K562 (cell line): ENCODE measurements around the gene STON1. TPM values are rescaled to one million over a fixed set of nuclear protein-coding genes. Genes with fewer than 3 reads are reported as not detected.

ENCODE experiments used
- ATAC-seq: fragments of 200-7000 bp; cut with Tn5 transposase; 3 replicates; pipeline ENCODE4 v1.9.1; 2020; ENCODE audit warnings: moderate library complexity
- BruUV-seq: library from RNA; stranded (reverse); fragments of 400-500 nt; replicated peaks from 2 replicates; lab custom pipeline; 2021; lab: Mats Ljungman, UMichigan
- CTCF ChIA-PET: fragments of 300-600 bp; formaldehyde crosslinking; extraction: SDS; loops from one replicate; lab custom pipeline; 2021; ENCODE audit warnings: low intra/inter-chr PET ratio; lab: Yijun Ruan, JAX
- POLR2A ChIA-PET: fragments of 300-600, 350-650 bp; sonication (Branson Sonifier 250); formaldehyde crosslinking; extraction: SDS; loops from one replicate; lab custom pipeline; 2021; ENCODE audit warnings: antibody characterized with exemption, inconsistent platforms; lab: Yijun Ruan, JAX
- DNase-seq, 4 experiments: peaks; one replicate each; pipeline versions ENCODE4 v3.0.0 to v3.0.0-alpha.2; 2011 to 2018; ENCODE audit warnings: low spot score in 3 of 4, mixed read lengths in 3 of 4; ENCODE audit errors: extremely low read depth in 1 of 4
- FAIRE-seq: peaks from 2 replicates; lab custom pipeline; 2011; peaks lifted over from hg19 to GRCh38; lab: Jason Lieb, UNC
- H2AFZ ChIP-seq: 2 replicates; pipeline ENCODE4 v1.6.0; 2011; ENCODE audit warnings: low read depth, low read length, control low read depth, inconsistent platforms
- H3K27ac ChIP-seq: fragments of 200-600 bp; 3 replicates; pipeline ENCODE4 v1.8.0; 2011; ENCODE audit warnings: low read depth, mild to moderate bottlenecking, control low read depth, inconsistent platforms, low read length, moderate library complexity, mixed read lengths; ENCODE audit errors: extremely low read depth
- H3K27me3 ChIP-seq, 2 experiments: fragments of 300-600 bp in 1 of 2; 2 replicates in 1 of 2; 3 replicates in 1 of 2; pipeline versions ENCODE4 v1.6.0 to v1.8.0; 2011; ENCODE audit warnings: inconsistent platforms in 2 of 2, low read length in 2 of 2, mild to moderate bottlenecking in 1 of 2, mixed read lengths in 1 of 2, moderate library complexity in 1 of 2; ENCODE audit not compliant: control insufficient read depth in 2 of 2, insufficient read depth in 2 of 2
- H3K36me3 ChIP-seq: fragments of 300-600 bp; 3 replicates; pipeline ENCODE4 v1.8.0; 2011; ENCODE audit warnings: mild to moderate bottlenecking, low read length, inconsistent platforms; ENCODE audit not compliant: control insufficient read depth, insufficient read depth
- H3K4me1 ChIP-seq, 2 experiments: fragments of 200-600 bp in 1 of 2; replicated peaks in 1 of 2; 2 replicates in 1 of 2; 3 replicates in 1 of 2; pipeline versions ENCODE4 v1.5.1 to v1.8.0; 2011; ENCODE audit warnings: inconsistent platforms in 2 of 2, low read length in 2 of 2, mild to moderate bottlenecking in 1 of 2, mixed read lengths in 1 of 2, moderate library complexity in 1 of 2; ENCODE audit not compliant: control insufficient read depth in 2 of 2, insufficient read depth in 2 of 2
- H3K4me2 ChIP-seq: 2 replicates; pipeline ENCODE4 v1.6.1; 2011; ENCODE audit warnings: low read length, control low read depth, inconsistent platforms, mixed read lengths; ENCODE audit not compliant: insufficient read depth
- H3K4me3 ChIP-seq: fragments of 200-600 bp; sonication (generic), shearing (Covaris generic); 2 replicates; pipeline ENCODE4 v1.5.1; 2016; ENCODE audit warnings: control low read depth, inconsistent platforms
- H3K79me2 ChIP-seq: fragments of 200-600 bp; 3 replicates; pipeline ENCODE4 v1.8.0; 2011; ENCODE audit warnings: low read length, inconsistent platforms; ENCODE audit not compliant: control insufficient read depth, insufficient read depth
- H3K9ac ChIP-seq, 2 experiments: 2 replicates each; pipeline versions ENCODE4 v1.6.0 to v1.6.1; 2011; ENCODE audit warnings: low read depth in 2 of 2, low read length in 2 of 2, control low read depth in 1 of 2, inconsistent platforms in 1 of 2, mild to moderate bottlenecking in 1 of 2, mixed read lengths in 1 of 2; ENCODE audit not compliant: insufficient read depth in 1 of 2
- H3K9me1 ChIP-seq: one replicate; pipeline ENCODE4 v1.6.0; 2011; ENCODE audit warnings: inconsistent platforms, mild to moderate bottlenecking, low read length, moderate library complexity; ENCODE audit not compliant: control insufficient read depth, insufficient read depth
- H3K9me3 ChIP-seq: replicated peaks from 2 replicates; pipeline ENCODE4 v1.5.1; 2011; ENCODE audit warnings: low read depth, low read length, inconsistent platforms; ENCODE audit not compliant: control insufficient read depth, insufficient read depth
- H4K20me1 ChIP-seq: replicated peaks from 2 replicates; pipeline ENCODE4 v1.6.1; 2011; ENCODE audit warnings: low read length, inconsistent platforms, mixed read lengths; ENCODE audit not compliant: control insufficient read depth, insufficient read depth
- ELF2 ChIP-seq: fragments of 250-450 bp; sonication (Bioruptor Pico); IDR thresholded peaks from 2 replicates; pipeline ENCODE4 v1.5.0; 2021; ENCODE audit warnings: mild to moderate bottlenecking
- GMEB1 ChIP-seq: fragments of 250-450 bp; sonication (Bioruptor Pico); IDR thresholded peaks from 2 replicates; pipeline ENCODE4 v1.4.0; 2020; ENCODE audit warnings: mild to moderate bottlenecking
- MAFK ChIP-seq: IDR thresholded peaks from 2 replicates; pipeline ENCODE4 v1.6.1; 2011; ENCODE audit warnings: low read length, improper control_type of control experiment
- MLX ChIP-seq, 2 experiments: fragments of 450-650 bp in 1 of 2; sonication (generic) in 1 of 2; formaldehyde crosslinking; conservative IDR thresholded peaks; 2 replicates each; pipeline versions ENCODE4 v1.4.0 to v1.8.1; 2020 to 2022; ENCODE audit warnings: mild to moderate bottlenecking in 1 of 2, missing genetic modification reagents in 1 of 2
- SMAD4 ChIP-seq: fragments of 250-450 bp; sonication (Bioruptor Pico); conservative IDR thresholded peaks from 2 replicates; pipeline ENCODE4 v1.8.0; 2021; ENCODE audit warnings: inconsistent platforms, mild to moderate bottlenecking, moderate library complexity
- ZNF324 ChIP-seq: fragments of 250-450 bp; sonication (Bioruptor Pico); IDR thresholded peaks from 2 replicates; pipeline ENCODE4 v1.4.0; 2020; ENCODE audit warnings: mild to moderate bottlenecking
- ZZZ3 ChIP-seq: fragments of 450-650 bp; IDR thresholded peaks from 2 replicates; pipeline ENCODE4 v1.6.1; 2016; ENCODE audit warnings: antibody characterized with exemption, mild to moderate bottlenecking, moderate library complexity
- WGBS: fragments of 100-300 bp; shearing (Covaris generic); methylation state at CpG from one replicate; pipeline ENCODE4 v1.1.6; 2016; ENCODE audit warnings: low coverage, mixed read lengths; ENCODE audit not compliant: insufficient coverage; ENCODE audit errors: missing lambda C conversion rate; 5-methylcytosine and 5-hydroxymethylcytosine counted together
- in situ Hi-C: fragments of 300-500 bp; cut with MboI; formaldehyde crosslinking; loops from 4 replicates; pipeline ENCODE4 v1.15.0; 2018; ENCODE audit warnings: inconsistent platforms, mixed read lengths
- intact Hi-C: fragments of 100-400 bp; cut with micrococcal nuclease; formaldehyde crosslinking; loops from 2 replicates; pipeline ENCODE4 v1.14.2; 2022
- polyA plus RNA-seq, 8 experiments: library from polyadenylated mRNA; depleted of rRNA in 4 of 8; stranded (reverse) in 5 of 8; unstranded in 3 of 8; fragments of >200 nt; fragmentation: Nextera tagmentation in 2 of 8; fragmentation: Illumina TruSeq in 1 of 8; extraction: Ambion mirVana in 2 of 8; extraction: Trizol in 1 of 8; gene quantifications; 2 replicates each; pipeline versions ENCODE4 v1.2.1 to v1.2.3, GENCODE V29; 2011 to 2014; ENCODE audit warnings: inconsistent platforms in 1 of 8, missing spikeins in 1 of 8
- total RNA-seq, 7 experiments: library from RNA; depleted of rRNA in 6 of 7; stranded (reverse); fragments of >200 nt in 6 of 7; fragmentation: Illumina TruSeq in 2 of 7; extraction: Trizol in 2 of 7; gene quantifications; 2 replicates each; pipeline versions ENCODE4 v1.2.1 to v1.2.3, GENCODE V29; 2011 to 2021; ENCODE audit warnings: low replicate concordance in 1 of 7
- TF ChIP-seq, protein P1 (sequence below): fragments of 250-450 bp; sonication (Bioruptor Pico); IDR thresholded peaks from 2 replicates; pipeline ENCODE4 v1.5.0; 2021
- TF ChIP-seq, protein P2 (sequence below): fragments of 450-650 bp; IDR thresholded peaks from 2 replicates; pipeline ENCODE4 v1.6.1; 2016; ENCODE audit warnings: antibody characterized with exemption
- TF ChIP-seq, protein P3 (sequence below): fragments of 250-450 bp; sonication (Bioruptor Pico); IDR thresholded peaks from 2 replicates; pipeline ENCODE4 v1.5.0; 2022; ENCODE audit warnings: mild to moderate bottlenecking
- TF ChIP-seq, protein P4 (sequence below): fragments of 450-650 bp; IDR thresholded peaks from 2 replicates; pipeline ENCODE4 v1.6.1; 2016; ENCODE audit warnings: borderline replicate concordance

STON1 gene
- total and polyA plus RNA-seq, 9 of the 15 experiments (the other 6 are each of a cell fraction or from before 2014, with no cell fraction given) = 0.07 to 1.2 (median 0.55) TPM

- H3K9ac ChIP-seq = no peak overlapping the region
- H3K4me1 ChIP-seq = peaks cover 0 to 2% of the 10 kb centered on the region in 2 experiments; a peak in 2 of 5 replicates
- H3K27me3 ChIP-seq = peaks cover 0 to 8% of the 10 kb centered on the region in 2 experiments; a peak in 1 of 5 replicates
- no peak overlapping the region for H2AFZ ChIP-seq
- H3K36me3 ChIP-seq = no peaks in the 10 kb centered on the region
- DNase-seq = no peak
- intact Hi-C loops (no loop called here), in situ Hi-C loops (no loop called here)
- no peak for FAIRE-seq
- H3K9me1 ChIP-seq = no peaks in the 10 kb centered on the region
- CTCF ChIA-PET = no interaction called here
- H4K20me1 ChIP-seq = no peaks in the 10 kb centered on the region
- no peak for ATAC-seq
- TF ChIP-seq, protein P1, sequence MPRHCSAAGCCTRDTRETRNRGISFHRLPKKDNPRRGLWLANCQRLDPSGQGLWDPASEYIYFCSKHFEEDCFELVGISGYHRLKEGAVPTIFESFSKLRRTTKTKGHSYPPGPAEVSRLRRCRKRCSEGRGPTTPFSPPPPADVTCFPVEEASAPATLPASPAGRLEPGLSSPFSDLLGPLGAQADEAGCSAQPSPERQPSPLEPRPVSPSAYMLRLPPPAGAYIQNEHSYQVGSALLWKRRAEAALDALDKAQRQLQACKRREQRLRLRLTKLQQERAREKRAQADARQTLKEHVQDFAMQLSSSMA (CRISPR knock-in tag) = no peak
- no peak for TF ChIP-seq ZZZ3
- no peak for TF ChIP-seq SMAD4
- TF ChIP-seq, protein P2, sequence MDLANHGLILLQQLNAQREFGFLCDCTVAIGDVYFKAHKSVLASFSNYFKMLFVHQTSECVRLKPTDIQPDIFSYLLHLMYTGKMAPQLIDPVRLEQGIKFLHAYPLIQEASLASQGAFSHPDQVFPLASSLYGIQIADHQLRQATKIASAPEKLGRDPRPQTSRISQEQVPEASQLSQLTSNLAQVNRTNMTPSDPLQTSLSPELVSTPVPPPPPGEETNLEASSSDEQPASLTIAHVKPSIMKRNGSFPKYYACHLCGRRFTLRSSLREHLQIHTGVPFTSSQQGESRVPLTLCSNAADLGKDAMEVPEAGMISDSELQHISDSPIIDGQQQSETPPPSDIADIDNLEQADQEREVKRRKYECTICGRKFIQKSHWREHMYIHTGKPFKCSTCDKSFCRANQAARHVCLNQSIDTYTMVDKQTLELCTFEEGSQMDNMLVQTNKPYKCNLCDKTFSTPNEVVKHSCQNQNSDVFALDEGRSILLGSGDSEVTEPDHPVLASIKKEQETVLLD = no peak
- TF ChIP-seq ELF2 (CRISPR knock-in tag) = no peak
- TF ChIP-seq, protein P3, sequence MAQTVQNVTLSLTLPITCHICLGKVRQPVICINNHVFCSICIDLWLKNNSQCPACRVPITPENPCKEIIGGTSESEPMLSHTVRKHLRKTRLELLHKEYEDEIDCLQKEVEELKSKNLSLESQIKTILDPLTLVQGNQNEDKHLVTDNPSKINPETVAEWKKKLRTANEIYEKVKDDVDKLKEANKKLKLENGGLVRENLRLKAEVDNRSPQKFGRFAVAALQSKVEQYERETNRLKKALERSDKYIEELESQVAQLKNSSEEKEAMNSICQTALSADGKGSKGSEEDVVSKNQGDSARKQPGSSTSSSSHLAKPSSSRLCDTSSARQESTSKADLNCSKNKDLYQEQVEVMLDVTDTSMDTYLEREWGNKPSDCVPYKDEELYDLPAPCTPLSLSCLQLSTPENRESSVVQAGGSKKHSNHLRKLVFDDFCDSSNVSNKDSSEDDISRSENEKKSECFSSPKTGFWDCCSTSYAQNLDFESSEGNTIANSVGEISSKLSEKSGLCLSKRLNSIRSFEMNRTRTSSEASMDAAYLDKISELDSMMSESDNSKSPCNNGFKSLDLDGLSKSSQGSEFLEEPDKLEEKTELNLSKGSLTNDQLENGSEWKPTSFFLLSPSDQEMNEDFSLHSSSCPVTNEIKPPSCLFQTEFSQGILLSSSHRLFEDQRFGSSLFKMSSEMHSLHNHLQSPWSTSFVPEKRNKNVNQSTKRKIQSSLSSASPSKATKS (CRISPR knock-in tag) = no peak
- TF ChIP-seq GMEB1 = no peak
- no peak for TF ChIP-seq ZNF324
- TF ChIP-seq, protein P4, sequence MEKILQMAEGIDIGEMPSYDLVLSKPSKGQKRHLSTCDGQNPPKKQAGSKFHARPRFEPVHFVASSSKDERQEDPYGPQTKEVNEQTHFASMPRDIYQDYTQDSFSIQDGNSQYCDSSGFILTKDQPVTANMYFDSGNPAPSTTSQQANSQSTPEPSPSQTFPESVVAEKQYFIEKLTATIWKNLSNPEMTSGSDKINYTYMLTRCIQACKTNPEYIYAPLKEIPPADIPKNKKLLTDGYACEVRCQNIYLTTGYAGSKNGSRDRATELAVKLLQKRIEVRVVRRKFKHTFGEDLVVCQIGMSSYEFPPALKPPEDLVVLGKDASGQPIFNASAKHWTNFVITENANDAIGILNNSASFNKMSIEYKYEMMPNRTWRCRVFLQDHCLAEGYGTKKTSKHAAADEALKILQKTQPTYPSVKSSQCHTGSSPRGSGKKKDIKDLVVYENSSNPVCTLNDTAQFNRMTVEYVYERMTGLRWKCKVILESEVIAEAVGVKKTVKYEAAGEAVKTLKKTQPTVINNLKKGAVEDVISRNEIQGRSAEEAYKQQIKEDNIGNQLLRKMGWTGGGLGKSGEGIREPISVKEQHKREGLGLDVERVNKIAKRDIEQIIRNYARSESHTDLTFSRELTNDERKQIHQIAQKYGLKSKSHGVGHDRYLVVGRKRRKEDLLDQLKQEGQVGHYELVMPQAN = no peak
- no peak for TF ChIP-seq MLX (CRISPR knock-in tag; conservative IDR thresholded peaks at IDR 0.05)
- no peak for TF ChIP-seq MAFK
- POLR2A ChIA-PET = no interaction called here
- BruUV-seq = no TSS peak
- H3K4me2 ChIP-seq = no peak overlapping the region
- WGBS = 9% methylated on average over 1 of the region's 1 CpG
- H3K79me2 ChIP-seq = no peaks in the 10 kb centered on the region
- no peak overlapping the region for H3K27ac ChIP-seq
- H3K9me3 ChIP-seq = no peaks in the 10 kb centered on the region
- no peak overlapping the region for H3K4me3 ChIP-seq
Observed at GRCh38 chr2:48638261-48638660, 108.3 kb downstream of the STON1 start.
